Endodermal cell (in vitro differentiated cells): Measurements from ENCODE around the gene GNL2. TPM values are rescaled to one million over a fixed set of nuclear protein-coding genes. Genes with fewer than 3 reads are reported as not detected.

Source experiments
- DNase-seq: peaks from one replicate; pipeline ENCODE4 v3.0.0-alpha.2; 2017
- H3K27ac ChIP-seq: 2 replicates; pipeline ENCODE4 v1.5.1; 2013; ENCODE audit warnings: mild to moderate bottlenecking, low read depth, low read length, moderate library complexity
- H3K27me3 ChIP-seq: 2 replicates; pipeline ENCODE4 v1.6.1; 2013; ENCODE audit warnings: mild to moderate bottlenecking, low read length, moderate library complexity; ENCODE audit not compliant: insufficient read depth, control insufficient read depth, poor library complexity, severe bottlenecking
- H3K36me3 ChIP-seq: 2 replicates; pipeline ENCODE4 v1.7.0; 2013; ENCODE audit warnings: mild to moderate bottlenecking, low read length, moderate library complexity; ENCODE audit not compliant: control insufficient read depth, insufficient read depth
- H3K4me1 ChIP-seq: one replicate; pipeline ENCODE4 v1.7.0; 2013; ENCODE audit warnings: low read length; ENCODE audit not compliant: control insufficient read depth, insufficient read depth
- H3K4me3 ChIP-seq: 2 replicates; pipeline ENCODE4 v1.5.1; 2013; ENCODE audit warnings: mild to moderate bottlenecking, low read length, moderate library complexity
- H3K9ac ChIP-seq: 2 replicates; pipeline ENCODE4 v1.6.1; 2013; ENCODE audit warnings: mild to moderate bottlenecking, low read length, moderate library complexity; ENCODE audit not compliant: poor library complexity, severe bottlenecking; ENCODE audit errors: extremely low read depth
- H3K9me3 ChIP-seq: 2 replicates; pipeline ENCODE4 v1.6.1; 2013; ENCODE audit warnings: mild to moderate bottlenecking, low read length, moderate library complexity; ENCODE audit not compliant: control insufficient read depth
- H3K27ac Mint-ChIP-seq: 2 replicates; pipeline ENCODE4 v1.8.0; 2020; ENCODE audit warnings: mixed read lengths
- H3K27me3 Mint-ChIP-seq: 2 replicates; pipeline ENCODE4 v1.8.0; 2021; ENCODE audit warnings: mild to moderate bottlenecking, mixed read lengths; ENCODE audit not compliant: insufficient read depth
- H3K36me3 Mint-ChIP-seq: 2 replicates; pipeline ENCODE4 v1.8.0; 2020; ENCODE audit warnings: low read depth, mixed read lengths
- H3K4me1 Mint-ChIP-seq: 2 replicates; pipeline ENCODE4 v1.8.0; 2020; ENCODE audit warnings: mixed read lengths
- H3K4me3 Mint-ChIP-seq: 2 replicates; pipeline ENCODE4 v1.8.0; 2020; ENCODE audit warnings: mild to moderate bottlenecking, moderate library complexity, mixed read lengths
- H3K9me3 Mint-ChIP-seq: 2 replicates; pipeline ENCODE4 v1.8.0; 2020; ENCODE audit warnings: mild to moderate bottlenecking, mixed read lengths
- WGBS, 2 experiments: methylation state at CpG; one replicate each; pipeline versions ENCODE4 v1.1.5 to v1.1.7; 2013; ENCODE audit warnings: missing lambda C conversion rate in 2 of 2, mixed read lengths in 1 of 2; ENCODE audit not compliant: insufficient coverage in 1 of 2, insufficient read length in 1 of 2; 5-methylcytosine and 5-hydroxymethylcytosine counted together
- total RNA-seq, 2 donors: library from RNA; stranded (reverse); fragmentation: NEBNext Ultra II Directional in 1 of 2; extraction: Animal tissue kit (Norgen Biotek cat#: 25700) in 1 of 2; gene quantifications; 2 replicates in 1 of 2; 3 replicates in 1 of 2; pipeline ENCODE4 v1.2.1, GENCODE V29; 2021
- TF ChIP-seq, protein P1 (sequence below): fragments of 200-600 bp; sonication (generic); conservative IDR thresholded peaks from 2 replicates; pipeline ENCODE4 v1.5.0; 2021; ENCODE audit warnings: antibody characterized with exemption, mild to moderate bottlenecking

Gene GNL2
- total RNA-seq, 2 donors from 2014 or later: 70.7 to 80.9 TPM

DNA sequence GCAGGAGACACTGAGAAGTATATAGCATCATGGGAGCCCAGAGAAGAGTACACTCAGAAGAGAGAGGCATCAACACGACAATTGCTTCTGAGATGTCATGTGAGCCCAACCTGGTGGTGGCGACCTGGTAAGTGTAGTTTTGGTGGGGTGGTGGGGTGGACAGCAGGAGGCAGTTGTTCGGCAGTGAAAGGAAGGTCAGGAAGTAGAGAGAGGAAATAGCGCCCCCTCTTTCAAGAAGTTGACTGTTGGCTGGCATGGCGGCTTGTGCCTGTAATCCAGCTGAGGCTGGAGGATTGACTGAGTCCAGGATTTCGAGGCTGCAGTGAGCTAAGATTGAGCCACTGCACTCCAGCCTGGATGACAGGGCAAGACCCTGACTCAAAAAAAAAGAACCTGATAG, 26.4 kb upstream of the GNL2 start:
- Histone ChIP-seq H3K4me3 (no peak overlapping the region), H3K36me3 (no peaks in the 10 kb centered on the region), H3K4me1 (no peaks in the 10 kb centered on the region), H3K27ac (no peak overlapping the region), H3K27me3 (peaks cover 95% of the 10 kb centered on the region), H3K9me3 (no peaks in the 10 kb centered on the region), H3K9ac (no peak overlapping the region)
- Mint-ChIP-seq H3K4me3 (no peak overlapping the region), H3K9me3 (no peaks in the 10 kb centered on the region), H3K36me3 (no peaks in the 10 kb centered on the region), H3K4me1 (no peaks in the 10 kb centered on the region), H3K27ac (no peak overlapping the region), H3K27me3 (peaks cover 59% of the 10 kb centered on the region)
- 49 to 50% methylated on average over 5 to 6 of the region's 6 CpGs for WGBS, 2 experiments
- peak; percentile 80 for DNase-seq
- TF ChIP-seq, protein P1, sequence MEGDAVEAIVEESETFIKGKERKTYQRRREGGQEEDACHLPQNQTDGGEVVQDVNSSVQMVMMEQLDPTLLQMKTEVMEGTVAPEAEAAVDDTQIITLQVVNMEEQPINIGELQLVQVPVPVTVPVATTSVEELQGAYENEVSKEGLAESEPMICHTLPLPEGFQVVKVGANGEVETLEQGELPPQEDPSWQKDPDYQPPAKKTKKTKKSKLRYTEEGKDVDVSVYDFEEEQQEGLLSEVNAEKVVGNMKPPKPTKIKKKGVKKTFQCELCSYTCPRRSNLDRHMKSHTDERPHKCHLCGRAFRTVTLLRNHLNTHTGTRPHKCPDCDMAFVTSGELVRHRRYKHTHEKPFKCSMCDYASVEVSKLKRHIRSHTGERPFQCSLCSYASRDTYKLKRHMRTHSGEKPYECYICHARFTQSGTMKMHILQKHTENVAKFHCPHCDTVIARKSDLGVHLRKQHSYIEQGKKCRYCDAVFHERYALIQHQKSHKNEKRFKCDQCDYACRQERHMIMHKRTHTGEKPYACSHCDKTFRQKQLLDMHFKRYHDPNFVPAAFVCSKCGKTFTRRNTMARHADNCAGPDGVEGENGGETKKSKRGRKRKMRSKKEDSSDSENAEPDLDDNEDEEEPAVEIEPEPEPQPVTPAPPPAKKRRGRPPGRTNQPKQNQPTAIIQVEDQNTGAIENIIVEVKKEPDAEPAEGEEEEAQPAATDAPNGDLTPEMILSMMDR: peak; percentile 52

DNA sequence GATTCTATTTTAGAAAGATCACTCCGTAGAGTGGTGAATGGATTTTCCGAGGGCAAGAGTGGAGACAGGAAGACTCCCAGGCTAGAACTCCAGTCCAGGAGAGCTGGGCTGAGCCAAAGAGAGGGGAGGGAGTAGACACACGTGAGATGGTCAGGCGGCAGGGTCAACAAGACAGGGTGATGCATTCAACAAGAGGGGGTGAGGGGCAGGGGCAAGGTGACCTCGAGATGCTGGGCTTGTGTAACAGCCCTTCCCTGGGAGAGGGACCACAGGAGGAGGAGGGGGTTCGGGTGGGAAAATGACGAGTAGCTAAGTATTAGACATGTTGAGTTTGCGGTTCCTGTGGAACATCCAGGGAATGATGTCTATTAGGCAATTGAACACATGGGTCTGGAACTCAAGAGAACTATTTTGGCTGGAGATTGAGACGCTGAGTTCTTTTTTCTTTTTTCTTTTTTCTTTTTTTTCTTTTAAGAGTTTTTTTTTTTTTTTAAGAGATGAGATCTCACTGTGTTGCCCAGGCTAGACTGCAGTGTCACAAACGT, 25.7 kb upstream of the GNL2 start:
- Histone ChIP-seq H3K27ac (no peak overlapping the region), H3K9ac (no peak overlapping the region), H3K9me3 (no peaks in the 10 kb centered on the region), H3K4me3 (no peak overlapping the region), H3K4me1 (no peaks in the 10 kb centered on the region), H3K36me3 (no peaks in the 10 kb centered on the region), H3K27me3 (peaks cover 95% of the 10 kb centered on the region)
- Mint-ChIP-seq H3K4me3 (no peak overlapping the region), H3K27me3 (peaks cover 59% of the 10 kb centered on the region), H3K27ac (no peak overlapping the region), H3K9me3 (no peaks in the 10 kb centered on the region), H3K4me1 (no peaks in the 10 kb centered on the region), H3K36me3 (no peaks in the 10 kb centered on the region)
- TF ChIP-seq, protein P1: no peak
- WGBS, 2 experiments: 57 to 77% methylated on average over 4 to 9 of the region's 10 CpGs
- DNase-seq: no peak

DNA sequence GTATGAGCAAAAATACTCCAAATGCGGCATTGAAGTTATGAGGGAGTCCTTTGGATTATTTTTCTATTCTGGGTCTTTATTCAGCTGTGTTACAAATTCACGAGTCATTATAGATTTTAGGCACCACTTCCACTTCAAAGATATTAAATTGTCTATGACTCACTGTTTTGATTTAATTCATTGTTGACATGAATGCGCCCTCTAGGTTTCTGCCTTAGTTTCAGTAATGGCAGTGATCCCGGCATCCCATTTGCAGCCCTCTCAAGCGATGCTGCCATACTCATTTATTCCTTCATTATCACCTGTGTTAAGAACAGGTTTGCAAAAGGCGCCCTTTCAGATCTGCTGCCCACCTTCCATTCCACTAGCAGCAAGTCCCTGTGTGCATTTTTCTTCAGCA, 25.0 kb upstream of the GNL2 start:
- WGBS, 2 experiments: 83 to 89% methylated on average over 3 to 6 of the region's 6 CpGs
- no peak overlapping the region for H3K4me3 Mint-ChIP-seq
- H3K4me1 Mint-ChIP-seq: no peaks in the 10 kb centered on the region
- no peak overlapping the region for H3K27ac ChIP-seq
- H3K9me3 ChIP-seq: no peaks in the 10 kb centered on the region
- no peaks in the 10 kb centered on the region for H3K36me3 Mint-ChIP-seq
- H3K36me3 ChIP-seq: no peaks in the 10 kb centered on the region
- H3K27me3 ChIP-seq: peaks cover 95% of the 10 kb centered on the region
- no peak overlapping the region for H3K27ac Mint-ChIP-seq
- TF ChIP-seq, protein P1: no peak
- H3K9me3 Mint-ChIP-seq: no peaks in the 10 kb centered on the region
- H3K27me3 Mint-ChIP-seq: peaks cover 59% of the 10 kb centered on the region
- no peak for DNase-seq
- H3K4me3 ChIP-seq: no peak overlapping the region
- H3K9ac ChIP-seq: no peak overlapping the region
- no peaks in the 10 kb centered on the region for H3K4me1 ChIP-seq
